Measurements from ENCODE around the gene UTP15. TPM values are rescaled to one million over a fixed set of nuclear protein-coding genes. Genes with fewer than 3 reads are reported as not detected.

Gene UTP15
- total RNA-seq, 1 experiment from 2014 or later = 38.8 TPM

DNA sequence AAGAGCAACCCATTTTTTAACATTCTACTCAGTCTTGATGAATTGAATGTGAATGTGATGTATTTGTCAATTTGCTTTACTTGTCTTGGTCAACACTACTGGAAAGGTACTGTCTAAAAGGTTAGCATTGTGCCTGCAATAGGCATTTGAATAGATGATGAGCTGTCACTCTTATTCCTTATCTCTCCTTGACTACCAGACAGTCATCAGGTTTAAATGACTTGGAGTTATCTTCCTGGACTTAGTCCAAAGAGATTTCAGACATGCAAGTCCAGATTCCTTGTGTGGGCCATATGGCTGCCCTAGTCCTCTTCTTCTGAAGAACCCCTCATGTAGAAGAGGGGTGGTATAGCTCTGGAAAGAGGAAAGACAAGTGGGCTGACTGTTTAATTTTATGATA, 65.2 kb downstream of the UTP15 start:
- CTCF ChIA-PET = no interaction called here
- Histone ChIP-seq H3K4me3 (ENCODE audit: low read depth in 2 of 2, low read length in 2 of 2) (no peak overlapping the region), H3K4me1 (ENCODE audit: control insufficient read depth, insufficient read depth, low read length) (peaks cover 75% of the 10 kb centered on the region), H3K27ac (ENCODE audit: low read length) (peak overlapping the region; percentile 5; the same call in 1 of the 2 replicates), H3K36me3 (ENCODE audit: control insufficient read depth, insufficient read depth, low read length) (no peaks in the 10 kb centered on the region), H3K9me3 (ENCODE audit: control insufficient read depth, insufficient read depth, low read depth, low read length) (no peaks in the 10 kb centered on the region), H3K27me3 (ENCODE audit: control insufficient read depth, insufficient read depth, low read length) (no peaks in the 10 kb centered on the region)
- in situ Hi-C loops (cut with HindIII; ENCODE audit: low pct_unique_long_range_greater_than_20kb, low sequenced_read_pairs) = no loop called here
- intact Hi-C loops (cut with micrococcal nuclease; ENCODE audit: unreplicated experiment) = no loop called here
- POLR2A ChIA-PET = interaction anchor here (0.9 kb wide), 1 partner anchor 67 kb away, joined by 3 read pairs; no protein-coding TSS in a partner anchor
- no TSS peak for BruUV-seq (replicated peaks)
- ATAC-seq (no peak), DNase-seq (ENCODE audit: low read depth, low spot score) (no peak)
- TF ChIP-seq, protein P1, sequence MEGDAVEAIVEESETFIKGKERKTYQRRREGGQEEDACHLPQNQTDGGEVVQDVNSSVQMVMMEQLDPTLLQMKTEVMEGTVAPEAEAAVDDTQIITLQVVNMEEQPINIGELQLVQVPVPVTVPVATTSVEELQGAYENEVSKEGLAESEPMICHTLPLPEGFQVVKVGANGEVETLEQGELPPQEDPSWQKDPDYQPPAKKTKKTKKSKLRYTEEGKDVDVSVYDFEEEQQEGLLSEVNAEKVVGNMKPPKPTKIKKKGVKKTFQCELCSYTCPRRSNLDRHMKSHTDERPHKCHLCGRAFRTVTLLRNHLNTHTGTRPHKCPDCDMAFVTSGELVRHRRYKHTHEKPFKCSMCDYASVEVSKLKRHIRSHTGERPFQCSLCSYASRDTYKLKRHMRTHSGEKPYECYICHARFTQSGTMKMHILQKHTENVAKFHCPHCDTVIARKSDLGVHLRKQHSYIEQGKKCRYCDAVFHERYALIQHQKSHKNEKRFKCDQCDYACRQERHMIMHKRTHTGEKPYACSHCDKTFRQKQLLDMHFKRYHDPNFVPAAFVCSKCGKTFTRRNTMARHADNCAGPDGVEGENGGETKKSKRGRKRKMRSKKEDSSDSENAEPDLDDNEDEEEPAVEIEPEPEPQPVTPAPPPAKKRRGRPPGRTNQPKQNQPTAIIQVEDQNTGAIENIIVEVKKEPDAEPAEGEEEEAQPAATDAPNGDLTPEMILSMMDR (IDR thresholded peaks at IDR 0.05) = no peak
- TF ChIP-seq, protein P2, sequence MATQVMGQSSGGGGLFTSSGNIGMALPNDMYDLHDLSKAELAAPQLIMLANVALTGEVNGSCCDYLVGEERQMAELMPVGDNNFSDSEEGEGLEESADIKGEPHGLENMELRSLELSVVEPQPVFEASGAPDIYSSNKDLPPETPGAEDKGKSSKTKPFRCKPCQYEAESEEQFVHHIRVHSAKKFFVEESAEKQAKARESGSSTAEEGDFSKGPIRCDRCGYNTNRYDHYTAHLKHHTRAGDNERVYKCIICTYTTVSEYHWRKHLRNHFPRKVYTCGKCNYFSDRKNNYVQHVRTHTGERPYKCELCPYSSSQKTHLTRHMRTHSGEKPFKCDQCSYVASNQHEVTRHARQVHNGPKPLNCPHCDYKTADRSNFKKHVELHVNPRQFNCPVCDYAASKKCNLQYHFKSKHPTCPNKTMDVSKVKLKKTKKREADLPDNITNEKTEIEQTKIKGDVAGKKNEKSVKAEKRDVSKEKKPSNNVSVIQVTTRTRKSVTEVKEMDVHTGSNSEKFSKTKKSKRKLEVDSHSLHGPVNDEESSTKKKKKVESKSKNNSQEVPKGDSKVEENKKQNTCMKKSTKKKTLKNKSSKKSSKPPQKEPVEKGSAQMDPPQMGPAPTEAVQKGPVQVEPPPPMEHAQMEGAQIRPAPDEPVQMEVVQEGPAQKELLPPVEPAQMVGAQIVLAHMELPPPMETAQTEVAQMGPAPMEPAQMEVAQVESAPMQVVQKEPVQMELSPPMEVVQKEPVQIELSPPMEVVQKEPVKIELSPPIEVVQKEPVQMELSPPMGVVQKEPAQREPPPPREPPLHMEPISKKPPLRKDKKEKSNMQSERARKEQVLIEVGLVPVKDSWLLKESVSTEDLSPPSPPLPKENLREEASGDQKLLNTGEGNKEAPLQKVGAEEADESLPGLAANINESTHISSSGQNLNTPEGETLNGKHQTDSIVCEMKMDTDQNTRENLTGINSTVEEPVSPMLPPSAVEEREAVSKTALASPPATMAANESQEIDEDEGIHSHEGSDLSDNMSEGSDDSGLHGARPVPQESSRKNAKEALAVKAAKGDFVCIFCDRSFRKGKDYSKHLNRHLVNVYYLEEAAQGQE (IDR thresholded peaks at IDR 0.05; ENCODE audit: insufficient read depth in 1 of 2, low read depth in 2 of 2, low read length in 1 of 2) = no peak
- no peak for TF ChIP-seq TCF7L2 (IDR thresholded peaks at IDR 0.05; ENCODE audit: low read depth, low read length)
- no peak for TF ChIP-seq POLR2AphosphoS5 (IDR thresholded peaks at IDR 0.05; ENCODE audit: low read depth, low read length)
- TF ChIP-seq SIN3A (IDR thresholded peaks at IDR 0.05; ENCODE audit: borderline replicate concordance, insufficient read depth, low read depth, low read length) = no peak

DNA sequence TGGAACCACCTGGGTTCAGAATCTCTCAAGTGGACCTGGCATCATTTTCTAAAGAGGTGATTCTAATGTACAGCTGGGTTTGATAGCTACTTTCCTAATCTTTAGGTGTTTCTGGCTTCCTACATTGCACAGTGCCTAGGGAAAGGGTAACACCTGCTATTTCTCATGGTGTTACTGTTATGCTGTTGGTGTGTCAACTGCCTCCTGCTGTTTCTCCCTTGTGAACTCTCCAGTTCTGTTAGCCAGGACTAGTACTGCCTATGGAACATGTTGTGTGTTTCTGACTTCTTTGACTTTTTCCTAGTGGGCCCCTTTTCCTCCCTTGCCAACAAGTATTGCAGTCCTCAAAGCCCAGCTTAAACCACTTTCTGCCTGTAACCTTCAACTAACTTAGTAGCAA, 66.0 kb downstream of the UTP15 start:
- DNase-seq (ENCODE audit: low read depth, low spot score) = no peak
- peak overlapping the region; percentile 37 for H3K27ac ChIP-seq (ENCODE audit: low read length)
- no peaks in the 10 kb centered on the region for H3K36me3 ChIP-seq (ENCODE audit: control insufficient read depth, insufficient read depth, low read length)
- peaks cover 80% of the 10 kb centered on the region for H3K4me1 ChIP-seq (ENCODE audit: control insufficient read depth, insufficient read depth, low read length)
- intact Hi-C loops (cut with micrococcal nuclease; ENCODE audit: unreplicated experiment) (no loop called here), in situ Hi-C loops (cut with HindIII; ENCODE audit: low pct_unique_long_range_greater_than_20kb, low sequenced_read_pairs) (no loop called here)
- ChIA-PET POLR2A (interaction anchor here (0.6 to 0.9 kb wide), 2 partner anchors 24 to 68 kb away, joined by 3 read pairs; no protein-coding TSS in a partner anchor), CTCF (no interaction called here)
- no peaks in the 10 kb centered on the region for H3K27me3 ChIP-seq (ENCODE audit: control insufficient read depth, insufficient read depth, low read length)
- ATAC-seq = no peak
- TF ChIP-seq, protein P1 (IDR thresholded peaks at IDR 0.05) = no peak
- no peaks in the 10 kb centered on the region for H3K9me3 ChIP-seq (ENCODE audit: control insufficient read depth, insufficient read depth, low read depth, low read length)
- BruUV-seq (replicated peaks) = no TSS peak
- no peak overlapping the region for H3K4me3 ChIP-seq (ENCODE audit: low read depth in 2 of 2, low read length in 2 of 2)

Other genes with a start within 250 kb of the UTP15 start
- 63.3 TPM for gene FOXD1, start 117.0 kb upstream of the UTP15 start, total RNA-seq (2021; ENCODE audit: unreplicated experiment)
- gene BTF3, start 67.3 kb upstream of the UTP15 start, total RNA-seq (2021; ENCODE audit: unreplicated experiment) = 647 TPM
- gene ANKRA2, start 104 bp upstream of the UTP15 start, total RNA-seq (2021; ENCODE audit: unreplicated experiment) = 6.7 TPM
- 34.8 TPM for gene ARHGEF28, start 60.5 kb downstream of the UTP15 start, total RNA-seq (2021; ENCODE audit: unreplicated experiment)

Measured in Panc1 (cell line).